Endothelial cell of umbilical vein (primary cell): Measurements from ENCODE around the gene SH2D3C. TPM values are rescaled to one million over a fixed set of nuclear protein-coding genes. Genes with fewer than 3 reads are reported as not detected.

Experiments
- BruUV-seq: library from RNA; stranded (reverse); fragments of 400-500 nt; replicated peaks from 2 replicates; lab custom pipeline; 2021; lab: Mats Ljungman, UMichigan
- CTCF ChIA-PET: fragments of 300-600, 350-600 bp; sonication (Branson Sonifier 250); formaldehyde crosslinking; loops from one replicate; lab custom pipeline; 2021; ENCODE audit warnings: antibody characterized with exemption, inconsistent platforms; lab: Charles Lee
- POLR2A ChIA-PET: fragments of 300-600, 350-600 bp; sonication (Branson Sonifier 250); formaldehyde crosslinking; loops from one replicate; lab custom pipeline; 2021; ENCODE audit warnings: antibody characterized with exemption, inconsistent platforms; lab: Charles Lee
- DNase-seq: peaks from one replicate; pipeline ENCODE4 v3.0.0-alpha.2; 2011; ENCODE audit warnings: low read depth, low spot score
- FAIRE-seq: peaks from 2 replicates; lab custom pipeline; 2011; peaks lifted over from hg19 to GRCh38; lab: Jason Lieb, UNC
- H2AFZ ChIP-seq: 2 replicates; pipeline ENCODE4 v1.6.0; 2012; ENCODE audit warnings: low read depth, low read length, control low read depth, inconsistent platforms
- H3K27ac ChIP-seq: 2 replicates; pipeline ENCODE4 v1.5.1; 2011; ENCODE audit warnings: low read depth, mild to moderate bottlenecking, control low read depth, low read length, moderate library complexity; ENCODE audit not compliant: insufficient read depth
- H3K27me3 ChIP-seq, 2 experiments: 2 replicates each; pipeline versions ENCODE4 v1.6.0 to v1.6.1; 2011; ENCODE audit warnings: low read length in 2 of 2, mixed read lengths in 1 of 2; ENCODE audit not compliant: control insufficient read depth in 2 of 2, insufficient read depth in 2 of 2
- H3K36me3 ChIP-seq, 2 experiments: 2 replicates in 1 of 2; 3 replicates in 1 of 2; pipeline ENCODE4 v1.5.1; 2011; ENCODE audit warnings: low read length in 2 of 2, mild to moderate bottlenecking in 1 of 2, moderate library complexity in 1 of 2; ENCODE audit not compliant: control insufficient read depth in 2 of 2, insufficient read depth in 2 of 2; ENCODE audit errors: extremely low read depth in 1 of 2
- H3K4me1 ChIP-seq: 3 replicates; pipeline ENCODE4 v1.5.1; 2011; ENCODE audit warnings: mild to moderate bottlenecking, low read length; ENCODE audit not compliant: control insufficient read depth, insufficient read depth; ENCODE audit errors: extremely low read depth
- H3K4me2 ChIP-seq: 2 replicates; pipeline ENCODE4 v1.6.1; 2011; ENCODE audit warnings: low read length, control low read depth, mixed read lengths; ENCODE audit not compliant: insufficient read depth
- H3K4me3 ChIP-seq, 3 experiments: fragments of 200-600 bp in 1 of 3; sonication (generic), shearing (Covaris generic) in 1 of 3; replicated peaks in 1 of 3; 2 replicates each; pipeline ENCODE4 v1.5.1; 2011 to 2016; ENCODE audit warnings: control low read depth in 3 of 3, low read length in 3 of 3, mild to moderate bottlenecking in 2 of 3, inconsistent platforms in 1 of 3, low read depth in 1 of 3, moderate library complexity in 1 of 3; ENCODE audit not compliant: insufficient read depth in 1 of 3
- H3K79me2 ChIP-seq: 2 replicates; pipeline ENCODE4 v1.6.0; 2012; ENCODE audit warnings: low read length, inconsistent platforms; ENCODE audit not compliant: control insufficient read depth, insufficient read depth
- H3K9ac ChIP-seq: replicated peaks from 2 replicates; pipeline ENCODE3; 2011; ENCODE audit warnings: low read length, control low read depth; ENCODE audit not compliant: insufficient read depth; ENCODE audit errors: extremely low read depth
- H3K9me1 ChIP-seq: replicated peaks from 3 replicates; pipeline ENCODE4 v1.6.0; 2011; ENCODE audit warnings: mild to moderate bottlenecking, low read length; ENCODE audit not compliant: control insufficient read depth, insufficient read depth; ENCODE audit errors: extremely low read depth
- H3K9me3 ChIP-seq: replicated peaks from 2 replicates; pipeline ENCODE4 v1.5.1; 2012; ENCODE audit warnings: low read length, inconsistent platforms; ENCODE audit not compliant: control insufficient read depth, insufficient read depth
- H4K20me1 ChIP-seq: replicated peaks from 2 replicates; pipeline ENCODE3; 2011; ENCODE audit warnings: mild to moderate bottlenecking, low read length; ENCODE audit not compliant: control insufficient read depth, insufficient read depth; ENCODE audit errors: extremely low read depth
- CTCF ChIP-seq, 2 donors: IDR thresholded peaks; 1 replicate in 1 of 2; 2 replicates in 1 of 2; pipeline ENCODE4 v1.5.1; 2011; ENCODE audit warnings: low read length in 2 of 2, mild to moderate bottlenecking in 2 of 2, moderate library complexity in 2 of 2, control low read depth in 1 of 2, inconsistent platforms in 1 of 2, low read depth in 1 of 2; ENCODE audit not compliant: insufficient read depth in 1 of 2; ENCODE audit errors: extremely low read depth in 1 of 2
- EZH2 ChIP-seq: IDR thresholded peaks from 2 replicates; pipeline ENCODE4 v1.6.1; 2012; ENCODE audit warnings: borderline replicate concordance, low read depth, mild to moderate bottlenecking, moderate library complexity, low read length, inconsistent platforms; ENCODE audit not compliant: severe bottlenecking
- FOS ChIP-seq: IDR thresholded peaks from 2 replicates; pipeline ENCODE4 v1.6.1; 2011; ENCODE audit warnings: mild to moderate bottlenecking, low read length, moderate library complexity, borderline replicate concordance; ENCODE audit not compliant: insufficient read depth
- GATA2 ChIP-seq: IDR thresholded peaks from 2 replicates; pipeline ENCODE4 v1.7.0; 2011; ENCODE audit warnings: low read depth, mild to moderate bottlenecking, moderate library complexity, mixed read lengths, low read length; ENCODE audit not compliant: insufficient read length, insufficient read depth
- JUN ChIP-seq: IDR thresholded peaks from 2 replicates; pipeline ENCODE4 v1.6.1; 2011; ENCODE audit warnings: borderline replicate concordance, low read depth; ENCODE audit not compliant: insufficient read length, insufficient read depth
- MAX ChIP-seq: IDR thresholded peaks from 2 replicates; pipeline ENCODE4 v1.6.1; 2011; ENCODE audit not compliant: insufficient read depth, insufficient read length
- MYC ChIP-seq: IDR thresholded peaks from one replicate; pipeline ENCODE4 v1.6.1; 2011; ENCODE audit warnings: mild to moderate bottlenecking, low read depth, low read length
- POLR2A ChIP-seq: IDR thresholded peaks from 2 replicates; pipeline ENCODE4 v1.6.1; 2012; ENCODE audit warnings: low read depth, mild to moderate bottlenecking, control low read depth, low read length
- POLR2AphosphoS5 ChIP-seq: IDR thresholded peaks from 2 replicates; pipeline ENCODE4 v1.6.1; 2012; ENCODE audit warnings: low read depth, mild to moderate bottlenecking, control low read depth, low read length, moderate library complexity; ENCODE audit not compliant: insufficient read depth
- dilution Hi-C: fragments of 300-500 bp; cut with MboI; formaldehyde crosslinking; loops from one replicate; pipeline ENCODE4 v1.15.0; 2019; ENCODE audit warnings: low sequenced_read_pairs; ENCODE audit not compliant: extremely low pct_ligation_motif_present
- intact Hi-C: fragments of 100-400 bp; cut with micrococcal nuclease; formaldehyde crosslinking; loops from one replicate; pipeline ENCODE4 v1.10.0; 2022
- polyA plus RNA-seq, 4 experiments: library from polyadenylated mRNA; depleted of rRNA in 3 of 4; stranded (reverse) in 3 of 4; unstranded in 1 of 4; fragments of >200 nt; gene quantifications; 2 replicates each; pipeline versions ENCODE4 v1.2.1 to v1.2.3, GENCODE V29; 2011 to 2012; ENCODE audit warnings: missing spikeins in 1 of 4
- total RNA-seq: library from RNA; stranded (reverse); gene quantifications from 2 replicates; pipeline ENCODE4 v1.2.3, GENCODE V29; 2021

The SH2D3C gene
- total and polyA plus RNA-seq, 2 donors (not counting 3 experiments of a cell fraction or from before 2014, with no cell fraction given): 95.0 to 173 TPM

- Histone ChIP-seq H2AFZ (no peak overlapping the region), H3K4me2 (no peak overlapping the region), H3K27me3 (no peaks in the 10 kb centered on the region), H3K4me1 (peaks cover 12% of the 10 kb centered on the region), H3K27ac (no peak overlapping the region), H3K79me2 (peaks cover 2% of the 10 kb centered on the region), H3K9me3 (no peaks in the 10 kb centered on the region), H4K20me1 (no peaks in the 10 kb centered on the region), H3K9ac (no peak overlapping the region), H3K36me3 (peaks cover 25 to 37% of the 10 kb centered on the region in 2 experiments), H3K9me1 (no peaks in the 10 kb centered on the region), H3K4me3 (no peak overlapping the region)
- DNase-seq (no peak), FAIRE-seq (no peak)
- ChIA-PET POLR2A (no interaction called here), CTCF (no interaction called here)
- no TSS peak for BruUV-seq
- TF ChIP-seq GATA2: no peak
- TF ChIP-seq MAX: no peak
- TF ChIP-seq POLR2A: no peak
- TF ChIP-seq FOS: no peak
- no peak for TF ChIP-seq JUN
- no peak for TF ChIP-seq CTCF (IDR thresholded peaks at IDR 0.05; ENCODE audit: extremely low read depth in 1 of 2, insufficient read depth in 1 of 2, low read depth in 1 of 2, low read length in 2 of 2)
- no peak for TF ChIP-seq POLR2AphosphoS5
- no peak for TF ChIP-seq EZH2
- TF ChIP-seq MYC: no peak
- intact Hi-C loops: no loop called here
- dilution Hi-C loops: no loop called here
These were observed 39.8 kb downstream of the SH2D3C start for GRCh38 chr9:127738666-127739065.
